ENCODE results near the gene SPSB1.

SPSB1 gene

GRCh38 chr1:9246841-9247785, 45.6 kb upstream of the SPSB1 start:
- no peak for TF ChIP-seq CTCF (IDR thresholded peaks at IDR 0.05)

GRCh38 chr1:9247894-9248293, 44.8 kb upstream of the SPSB1 start:
- TF ChIP-seq CTCF (IDR thresholded peaks at IDR 0.05) = no peak

GRCh38 chr1:9248341-9249262, 44.1 kb upstream of the SPSB1 start:
- TF ChIP-seq CTCF (IDR thresholded peaks at IDR 0.05) = no peak

GRCh38 chr1:9249263-9249533, 43.5 kb upstream of the SPSB1 start:
- TF ChIP-seq CTCF (IDR thresholded peaks at IDR 0.05) = no peak

- TF ChIP-seq CTCF (IDR thresholded peaks at IDR 0.05) = peak; percentile 57
Measured at GRCh38 chr1:9249534-9250410, 42.9 kb upstream of the SPSB1 start.

GRCh38 chr1:9250411-9251381, 42.0 kb upstream of the SPSB1 start:
- no peak for TF ChIP-seq CTCF (IDR thresholded peaks at IDR 0.05)
